IMR-90 (cell line): ENCODE results near the gene RNU6-9. TPM values are rescaled to one million over a fixed set of nuclear protein-coding genes. Genes with fewer than 3 reads are reported as not detected.

Experiments
- ATAC-seq: fragments of 200-7000 bp; cut with Tn5 transposase; 2 replicates; pipeline ENCODE4 v1.9.1; 2020; ENCODE audit warnings: low read depth, mild to moderate bottlenecking, moderate library complexity
- BruUV-seq: library from RNA; stranded (reverse); fragments of 400-500 nt; replicated peaks from 2 replicates; lab custom pipeline; 2021; lab: Mats Ljungman, UMichigan
- CTCF ChIA-PET: fragments of 300-600 bp; formaldehyde crosslinking; extraction: SDS; loops from one replicate; lab custom pipeline; 2021; ENCODE audit warnings: antibody characterized with exemption; lab: Yijun Ruan, JAX
- POLR2A ChIA-PET: fragments of 300-600 bp; sonication (Branson Sonifier 250); formaldehyde crosslinking; loops from one replicate; lab custom pipeline; 2022; ENCODE audit warnings: antibody characterized with exemption; ENCODE audit not compliant: unreplicated experiment; lab: Charles Lee
- DNase-seq: peaks from one replicate; pipeline ENCODE4 v3.0.0; 2013
- H2AFZ ChIP-seq: replicated peaks from 2 replicates; pipeline ENCODE3; 2013; ENCODE audit warnings: low read length, mild to moderate bottlenecking; ENCODE audit not compliant: poor library complexity
- H2AK5ac ChIP-seq: 2 replicates; pipeline ENCODE4 v1.6.1; 2013; ENCODE audit warnings: low read depth, low read length, inconsistent platforms
- H2AK9ac ChIP-seq: replicated peaks from 2 replicates; pipeline ENCODE3; 2013; ENCODE audit warnings: mild to moderate bottlenecking, low read depth, low read length, moderate library complexity; ENCODE audit not compliant: poor library complexity
- H2BK120ac ChIP-seq: 2 replicates; pipeline ENCODE4 v1.6.1; 2013; ENCODE audit warnings: low read depth, low read length, inconsistent platforms
- H2BK15ac ChIP-seq: 3 replicates; pipeline ENCODE4 v1.6.1; 2013; ENCODE audit warnings: low read depth, low read length, inconsistent platforms
- H2BK20ac ChIP-seq: 2 replicates; pipeline ENCODE4 v1.6.1; 2013; ENCODE audit warnings: low read depth, mild to moderate bottlenecking, inconsistent platforms, low read length, moderate library complexity
- H2BK5ac ChIP-seq: 2 replicates; pipeline ENCODE4 v1.6.1; 2013; ENCODE audit warnings: mild to moderate bottlenecking, low read depth, low read length, inconsistent platforms; ENCODE audit not compliant: poor library complexity, severe bottlenecking
- H3K14ac ChIP-seq: replicated peaks from 2 replicates; pipeline ENCODE4 v1.6.1; 2013; ENCODE audit warnings: low read depth, low read length, inconsistent platforms
- H3K18ac ChIP-seq: 2 replicates; pipeline ENCODE4 v1.6.1; 2013; ENCODE audit warnings: low read depth, low read length, control low read depth
- H3K23ac ChIP-seq: 2 replicates; pipeline ENCODE4 v1.6.1; 2013; ENCODE audit warnings: low read depth, low read length, inconsistent platforms
- H3K27ac ChIP-seq: 2 replicates; pipeline ENCODE4 v1.5.1; 2013; ENCODE audit warnings: mild to moderate bottlenecking, control low read depth, low read length; ENCODE audit not compliant: insufficient read depth
- H3K27me3 ChIP-seq: 2 replicates; pipeline ENCODE4 v1.6.1; 2013; ENCODE audit warnings: low read length; ENCODE audit not compliant: control insufficient read depth, insufficient read depth
- H3K36me3 ChIP-seq: 2 replicates; pipeline ENCODE4 v1.6.1; 2013; ENCODE audit warnings: low read length, mixed read lengths; ENCODE audit not compliant: control insufficient read depth, insufficient read depth
- H3K4ac ChIP-seq: 2 replicates; pipeline ENCODE4 v1.6.1; 2013; ENCODE audit warnings: low read depth, low read length, inconsistent platforms
- H3K4me1 ChIP-seq: 2 replicates; pipeline ENCODE4 v1.6.1; 2013; ENCODE audit warnings: low read length, mixed read lengths; ENCODE audit not compliant: control insufficient read depth, insufficient read depth
- H3K4me2 ChIP-seq: 2 replicates; pipeline ENCODE4 v1.6.1; 2013; ENCODE audit warnings: low read depth, mild to moderate bottlenecking, control low read depth, low read length, moderate library complexity
- H3K4me3 ChIP-seq: 2 replicates; pipeline ENCODE4 v1.5.1; 2013; ENCODE audit warnings: low read depth, mild to moderate bottlenecking, control low read depth, low read length, moderate library complexity; ENCODE audit not compliant: insufficient read depth
- H3K56ac ChIP-seq: 2 replicates; pipeline ENCODE4 v1.6.1; 2013; ENCODE audit warnings: low read length, inconsistent platforms; ENCODE audit not compliant: insufficient read depth; ENCODE audit errors: extremely low read depth
- H3K79me1 ChIP-seq, 2 experiments: 2 replicates each; pipeline ENCODE4 v1.6.1; 2013; ENCODE audit warnings: low read length in 2 of 2, inconsistent platforms in 1 of 2, low read depth in 1 of 2
- H3K9ac ChIP-seq: 2 replicates; pipeline ENCODE4 v1.6.1; 2013; ENCODE audit warnings: low read depth, low read length, control low read depth
- H3K9me1 ChIP-seq: 2 replicates; pipeline ENCODE4 v1.6.1; 2013; ENCODE audit warnings: low read length, inconsistent platforms; ENCODE audit not compliant: insufficient read depth
- H3K9me3 ChIP-seq: 2 replicates; pipeline ENCODE4 v1.6.1; 2013; ENCODE audit warnings: low read length; ENCODE audit not compliant: control insufficient read depth, insufficient read depth
- H4K20me1 ChIP-seq: 2 replicates; pipeline ENCODE4 v1.6.1; 2013; ENCODE audit warnings: low read length, inconsistent platforms; ENCODE audit not compliant: insufficient read depth
- H4K5ac ChIP-seq: 2 replicates; pipeline ENCODE4 v1.6.1; 2013; ENCODE audit warnings: mild to moderate bottlenecking, low read depth, low read length, control low read depth
- H4K8ac ChIP-seq, 2 experiments: 2 replicates each; pipeline ENCODE4 v1.6.1; 2013; ENCODE audit warnings: low read depth in 2 of 2, low read length in 2 of 2, control low read depth in 1 of 2, inconsistent platforms in 1 of 2
- H4K91ac ChIP-seq: 2 replicates; pipeline ENCODE4 v1.6.1; 2013; ENCODE audit warnings: low read depth, low read length, inconsistent platforms; ENCODE audit not compliant: insufficient read depth
- BHLHE40 ChIP-seq: fragments of 150-350 bp; IDR thresholded peaks from 2 replicates; pipeline ENCODE4 v1.6.1; 2016; ENCODE audit warnings: mild to moderate bottlenecking, low read depth, low read length
- CEBPB ChIP-seq: IDR thresholded peaks from 2 replicates; pipeline ENCODE4 v1.6.1; 2012; ENCODE audit warnings: low read depth, low read length, improper control_type of control experiment
- CHD1 ChIP-seq: IDR thresholded peaks from 2 replicates; pipeline ENCODE4 v1.6.1; 2012; ENCODE audit warnings: low read depth, low read length, improper control_type of control experiment
- ELK1 ChIP-seq: fragments of 150-350 bp; IDR thresholded peaks from 2 replicates; pipeline ENCODE4 v1.6.1; 2016; ENCODE audit warnings: low read depth, mild to moderate bottlenecking, low read length, moderate library complexity, borderline replicate concordance
- FOS ChIP-seq: fragments of 150-350 bp; IDR thresholded peaks from 2 replicates; pipeline ENCODE4 v1.6.1; 2016; ENCODE audit warnings: low read depth, low read length
- MAFK ChIP-seq: IDR thresholded peaks from 2 replicates; pipeline ENCODE4 v1.6.1; 2012; ENCODE audit warnings: low read depth, low read length, improper control_type of control experiment
- MAZ ChIP-seq: IDR thresholded peaks from 2 replicates; pipeline ENCODE4 v1.6.1; 2012; ENCODE audit warnings: low read depth, mild to moderate bottlenecking, low read length, improper control_type of control experiment, moderate library complexity, borderline replicate concordance
- MXI1 ChIP-seq: IDR thresholded peaks from 2 replicates; pipeline ENCODE4 v1.6.1; 2012; ENCODE audit warnings: low read depth, mild to moderate bottlenecking, low read length, moderate library complexity, borderline replicate concordance
- NFE2L2 ChIP-seq: fragments of 150-350 bp; IDR thresholded peaks from 2 replicates; pipeline ENCODE4 v1.6.1; 2016; ENCODE audit warnings: low read depth, mild to moderate bottlenecking, low read length
- POLR2A ChIP-seq: IDR thresholded peaks from 2 replicates; pipeline ENCODE4 v1.6.1; 2012; ENCODE audit warnings: mild to moderate bottlenecking, low read depth, low read length
- RAD21 ChIP-seq: IDR thresholded peaks from 2 replicates; pipeline ENCODE4 v1.6.1; 2012; ENCODE audit warnings: low read length, improper control_type of control experiment
- RCOR1 ChIP-seq: IDR thresholded peaks from 2 replicates; pipeline ENCODE4 v1.6.1; 2012; ENCODE audit warnings: mild to moderate bottlenecking, low read length, improper control_type of control experiment; ENCODE audit not compliant: insufficient replicate concordance
- RFX5 ChIP-seq: IDR thresholded peaks from 2 replicates; pipeline ENCODE4 v1.8.0; 2012; ENCODE audit warnings: low read depth, mild to moderate bottlenecking, low read length, moderate library complexity
- SMC3 ChIP-seq: fragments of 150-350 bp; IDR thresholded peaks from 2 replicates; pipeline ENCODE4 v1.6.1; 2016; ENCODE audit warnings: low read depth, mild to moderate bottlenecking, antibody characterized with exemption, low read length, moderate library complexity
- USF2 ChIP-seq: fragments of 150-350 bp; IDR thresholded peaks from 2 replicates; pipeline ENCODE4 v1.6.1; 2017; ENCODE audit warnings: mild to moderate bottlenecking, antibody characterized with exemption, low read length, low read depth
- WGBS, 2 experiments: methylation state at CpG; one replicate each; pipeline versions ENCODE4 v1.1.5 to v1.1.7; 2013; ENCODE audit warnings: missing lambda C conversion rate in 2 of 2; ENCODE audit not compliant: insufficient read length in 1 of 2; ENCODE audit errors: extremely low coverage in 2 of 2; 5-methylcytosine and 5-hydroxymethylcytosine counted together
- dilution Hi-C: fragments of 300-500 bp; cut with HindIII; formaldehyde crosslinking; loops from one replicate; pipeline ENCODE4 v1.14.3; 2018; ENCODE audit warnings: low sequenced_read_pairs; ENCODE audit not compliant: unreplicated experiment
- in situ Hi-C: fragments of 300-500 bp; cut with MboI; formaldehyde crosslinking; loops from 3 replicates; pipeline ENCODE4 v1.14.3; 2019; ENCODE audit warnings: low sequenced_read_pairs, inconsistent platforms, mixed read lengths
- intact Hi-C: fragments of 100-400 bp; cut with micrococcal nuclease; formaldehyde crosslinking; loops from 2 replicates; pipeline ENCODE4 v1.10.0; 2022
- polyA plus RNA-seq, 3 experiments: library from polyadenylated mRNA; depleted of rRNA; stranded (reverse); fragments of >200 nt; gene quantifications; 2 replicates each; pipeline ENCODE4 v1.2.3, GENCODE V29; 2012; ENCODE audit warnings: low replicate concordance in 1 of 3
- total RNA-seq: library from RNA; depleted of rRNA; stranded (reverse); fragments of >200 nt; gene quantifications from 2 replicates; pipeline ENCODE4 v1.2.3, GENCODE V29; 2012
- TF ChIP-seq, protein P1 (sequence below): conservative IDR thresholded peaks from 2 replicates; pipeline ENCODE4 v1.5.1; 2012; ENCODE audit warnings: mild to moderate bottlenecking, low read depth, low read length, improper control_type of control experiment

RNU6-9 gene
- total and polyA plus RNA-seq, 2 of the 4 experiments (the other 2 are of a cell fraction), result not detected

GRCh38 chr19:904545-904944 is 11.3 kb downstream of the RNU6-9 start:
- Histone ChIP-seq H2BK15ac (no peak overlapping the region), H2AK9ac (no peak overlapping the region), H3K56ac (no peak overlapping the region), H3K9ac (no peak overlapping the region), H4K20me1 (peaks cover 84% of the 10 kb centered on the region), H2AK5ac (no peak overlapping the region), H3K4me3 (no peak overlapping the region), H2BK5ac (no peak overlapping the region), H3K79me1 (peaks cover 12 to 76% of the 10 kb centered on the region in 2 experiments), H3K23ac (no peak overlapping the region), H3K36me3 (peaks cover 15% of the 10 kb centered on the region), H2AFZ (no peak overlapping the region), H2BK120ac (no peak overlapping the region), H3K4me1 (peaks cover 5% of the 10 kb centered on the region; the same call in 1 of the 2 replicates), H3K9me1 (no peaks in the 10 kb centered on the region; the same call in 1 of the 2 replicates), H4K91ac (no peak overlapping the region), H3K27me3 (no peaks in the 10 kb centered on the region), H4K5ac (no peak overlapping the region), H4K8ac (no peak overlapping the region), H3K9me3 (no peaks in the 10 kb centered on the region), H3K18ac (no peak overlapping the region), H3K4ac (no peak overlapping the region), H3K4me2 (no peak overlapping the region), H2BK20ac (no peak overlapping the region), H3K27ac (no peak overlapping the region), H3K14ac (no peak overlapping the region)
- CTCF ChIA-PET, result no interaction called here
- no TSS peak for BruUV-seq
- ATAC-seq, result no peak
- in situ Hi-C loops (no loop called here), intact Hi-C loops (no loop called here), dilution Hi-C loops (no loop called here)
- DNase-seq, result no peak
- POLR2A ChIA-PET, result interaction anchor here (0.6 kb wide), 1 partner anchor 11 kb away, joined by 3 read pairs; no protein-coding TSS in a partner anchor
- 100% methylated on average over 2 of the region's 8 CpGs; no CpG with 5 or more reads in 1 of the 2 experiments for WGBS, 2 experiments
- TF ChIP-seq ELK1 (no peak), MXI1 (no peak), RFX5 (no peak), RCOR1 (no peak), USF2 (no peak), SMC3 (no peak), MAFK (no peak), BHLHE40 (no peak), CHD1 (no peak), FOS (no peak), RAD21 (no peak), POLR2A (no peak), NFE2L2 (no peak), MAZ (no peak), CEBPB (no peak)
- TF ChIP-seq, protein P1, sequence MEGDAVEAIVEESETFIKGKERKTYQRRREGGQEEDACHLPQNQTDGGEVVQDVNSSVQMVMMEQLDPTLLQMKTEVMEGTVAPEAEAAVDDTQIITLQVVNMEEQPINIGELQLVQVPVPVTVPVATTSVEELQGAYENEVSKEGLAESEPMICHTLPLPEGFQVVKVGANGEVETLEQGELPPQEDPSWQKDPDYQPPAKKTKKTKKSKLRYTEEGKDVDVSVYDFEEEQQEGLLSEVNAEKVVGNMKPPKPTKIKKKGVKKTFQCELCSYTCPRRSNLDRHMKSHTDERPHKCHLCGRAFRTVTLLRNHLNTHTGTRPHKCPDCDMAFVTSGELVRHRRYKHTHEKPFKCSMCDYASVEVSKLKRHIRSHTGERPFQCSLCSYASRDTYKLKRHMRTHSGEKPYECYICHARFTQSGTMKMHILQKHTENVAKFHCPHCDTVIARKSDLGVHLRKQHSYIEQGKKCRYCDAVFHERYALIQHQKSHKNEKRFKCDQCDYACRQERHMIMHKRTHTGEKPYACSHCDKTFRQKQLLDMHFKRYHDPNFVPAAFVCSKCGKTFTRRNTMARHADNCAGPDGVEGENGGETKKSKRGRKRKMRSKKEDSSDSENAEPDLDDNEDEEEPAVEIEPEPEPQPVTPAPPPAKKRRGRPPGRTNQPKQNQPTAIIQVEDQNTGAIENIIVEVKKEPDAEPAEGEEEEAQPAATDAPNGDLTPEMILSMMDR, result no peak
